Measurements from ENCODE around the gene FREM2. TPM values are rescaled to one million over a fixed set of nuclear protein-coding genes. Genes with fewer than 3 reads are reported as not detected.

Gene FREM2
- total and polyA plus RNA-seq, 9 of the 15 experiments (the other 6 are each of a cell fraction or from before 2014, with no cell fraction given) = under 0.01 to 0.02 TPM; not detected in 7

- FAIRE-seq (no peak), DNase-seq (ENCODE audit: extremely low read depth in 1 of 4, low spot score in 3 of 4) (no peak), ATAC-seq (no peak)
- CTCF ChIA-PET (ENCODE audit: low intra/inter-chr PET ratio) = no interaction called here
- Histone ChIP-seq H3K4me1 (replicated peaks in 1 of 2; ENCODE audit: control insufficient read depth in 2 of 2, insufficient read depth in 2 of 2, low read length in 2 of 2) (no peaks in the 10 kb centered on the region), H3K79me2 (ENCODE audit: control insufficient read depth, insufficient read depth, low read length) (no peaks in the 10 kb centered on the region), H3K9me3 (replicated peaks; ENCODE audit: control insufficient read depth, insufficient read depth, low read depth, low read length) (no peaks in the 10 kb centered on the region), H3K4me3 (no peak overlapping the region), H2AFZ (ENCODE audit: low read depth, low read length) (no peak overlapping the region), H3K9ac (ENCODE audit: insufficient read depth in 1 of 2, low read depth in 2 of 2, low read length in 2 of 2) (no peak overlapping the region), H3K36me3 (ENCODE audit: control insufficient read depth, insufficient read depth, low read length) (no peaks in the 10 kb centered on the region), H3K4me2 (ENCODE audit: insufficient read depth, low read length) (no peak overlapping the region), H3K27me3 (ENCODE audit: control insufficient read depth in 2 of 2, insufficient read depth in 2 of 2, low read length in 2 of 2) (no peaks in the 10 kb centered on the region), H3K9me1 (ENCODE audit: control insufficient read depth, insufficient read depth, low read length) (no peaks in the 10 kb centered on the region), H4K20me1 (replicated peaks; ENCODE audit: control insufficient read depth, insufficient read depth, low read length) (no peaks in the 10 kb centered on the region), H3K27ac (ENCODE audit: extremely low read depth, low read depth, low read length) (no peak overlapping the region)
- 0% methylated on average over 2 of the region's 2 CpGs for WGBS (ENCODE audit: insufficient coverage, low coverage, missing lambda C conversion rate)
- TF ChIP-seq, protein P1, sequence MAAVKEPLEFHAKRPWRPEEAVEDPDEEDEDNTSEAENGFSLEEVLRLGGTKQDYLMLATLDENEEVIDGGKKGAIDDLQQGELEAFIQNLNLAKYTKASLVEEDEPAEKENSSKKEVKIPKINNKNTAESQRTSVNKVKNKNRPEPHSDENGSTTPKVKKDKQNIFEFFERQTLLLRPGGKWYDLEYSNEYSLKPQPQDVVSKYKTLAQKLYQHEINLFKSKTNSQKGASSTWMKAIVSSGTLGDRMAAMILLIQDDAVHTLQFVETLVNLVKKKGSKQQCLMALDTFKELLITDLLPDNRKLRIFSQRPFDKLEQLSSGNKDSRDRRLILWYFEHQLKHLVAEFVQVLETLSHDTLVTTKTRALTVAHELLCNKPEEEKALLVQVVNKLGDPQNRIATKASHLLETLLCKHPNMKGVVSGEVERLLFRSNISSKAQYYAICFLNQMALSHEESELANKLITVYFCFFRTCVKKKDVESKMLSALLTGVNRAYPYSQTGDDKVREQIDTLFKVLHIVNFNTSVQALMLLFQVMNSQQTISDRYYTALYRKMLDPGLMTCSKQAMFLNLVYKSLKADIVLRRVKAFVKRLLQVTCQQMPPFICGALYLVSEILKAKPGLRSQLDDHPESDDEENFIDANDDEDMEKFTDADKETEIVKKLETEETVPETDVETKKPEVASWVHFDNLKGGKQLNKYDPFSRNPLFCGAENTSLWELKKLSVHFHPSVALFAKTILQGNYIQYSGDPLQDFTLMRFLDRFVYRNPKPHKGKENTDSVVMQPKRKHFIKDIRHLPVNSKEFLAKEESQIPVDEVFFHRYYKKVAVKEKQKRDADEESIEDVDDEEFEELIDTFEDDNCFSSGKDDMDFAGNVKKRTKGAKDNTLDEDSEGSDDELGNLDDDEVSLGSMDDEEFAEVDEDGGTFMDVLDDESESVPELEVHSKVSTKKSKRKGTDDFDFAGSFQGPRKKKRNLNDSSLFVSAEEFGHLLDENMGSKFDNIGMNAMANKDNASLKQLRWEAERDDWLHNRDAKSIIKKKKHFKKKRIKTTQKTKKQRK (IDR thresholded peaks at IDR 0.05; ENCODE audit: borderline replicate concordance, low read depth, low read length) = no peak
- TF ChIP-seq ZNF316 (IDR thresholded peaks at IDR 0.05) = 0 out of 2 replicates have a peak, but pooled peaks have one; percentile 10
- POLR2A ChIA-PET = no interaction called here
- in situ Hi-C loops (cut with MboI) (no loop called here), intact Hi-C loops (cut with micrococcal nuclease) (loop anchor here (10.0 kb wide), 2 partner anchors 148 to 1662 kb away; partner anchors contain the start of gene CSNK1A1L)
- BruUV-seq (replicated peaks) = no TSS peak
These were observed 79.9 kb downstream of the FREM2 start for GRCh38 chr13:38766799-38767198.
